ENCODE measurements around the gene STX18. TPM values are rescaled to one million over a fixed set of nuclear protein-coding genes. Genes with fewer than 3 reads are reported as not detected.

Gene STX18
- polyA plus RNA-seq, 1 donor from 2014 or later = 28.3 TPM

DNA sequence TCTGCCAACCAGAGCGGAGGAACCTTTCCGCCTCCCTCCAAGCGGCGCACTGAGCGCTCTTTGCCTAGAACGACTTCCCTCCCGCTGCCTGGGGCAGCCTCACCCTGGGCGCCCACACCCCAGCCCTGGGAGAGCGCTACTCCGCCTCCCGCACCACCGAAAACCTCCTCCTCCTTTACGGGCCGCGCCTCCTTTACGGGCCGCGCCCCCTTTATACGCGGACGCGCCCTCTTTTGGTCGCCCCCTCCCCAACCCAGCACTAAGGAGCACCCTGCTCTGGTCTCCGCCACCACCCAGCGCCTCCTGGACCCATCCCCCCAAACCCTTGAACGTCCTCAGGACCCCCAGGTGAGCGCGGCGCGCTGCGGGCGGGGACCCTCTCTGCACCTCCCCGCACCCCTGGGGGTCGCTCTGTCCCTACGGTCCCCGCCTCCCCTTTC is 155.5 kb downstream of the STX18 start:
- H3K27ac Mint-ChIP-seq = no peak overlapping the region
- H3K4me3 Mint-ChIP-seq = peak overlapping the region in 3 of 4 donors; percentile 63 to 90 (median 86)
- H3K27me3 Mint-ChIP-seq = peaks cover 46% of the 10 kb centered on the region
- H3K9me3 Mint-ChIP-seq = no peaks in the 10 kb centered on the region
- H3K36me3 Mint-ChIP-seq = no peaks in the 10 kb centered on the region
- H3K4me1 Mint-ChIP-seq = peaks cover 5 to 11% (median 8%) of the 10 kb centered on the region in 3 donors

GRCh38 chr4:4385729-4386295 is 156.0 kb downstream of the STX18 start:
- no peak overlapping the region for H3K27ac Mint-ChIP-seq

DNA sequence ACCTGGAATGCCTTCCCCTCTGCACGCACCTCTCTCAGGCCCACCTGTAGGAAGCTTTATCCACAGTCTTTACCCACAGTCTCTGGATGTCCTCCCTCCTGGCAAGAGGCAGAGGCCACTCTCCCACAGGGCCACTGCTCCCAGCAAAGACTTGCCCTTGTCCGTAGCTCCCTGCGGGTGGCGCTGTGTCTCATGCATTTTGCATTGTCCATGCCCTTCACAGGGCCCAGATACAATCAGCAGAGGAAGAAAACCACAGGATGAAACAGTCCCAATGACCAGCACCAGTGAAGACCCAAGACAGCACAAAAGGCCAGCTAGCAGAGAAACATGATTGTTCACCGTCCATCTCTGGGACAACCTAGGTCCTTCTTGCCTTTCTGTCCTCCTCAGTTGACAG is 157.0 kb downstream of the STX18 start:
- H3K27me3 Mint-ChIP-seq = peaks cover 45% of the 10 kb centered on the region
- no peaks in the 10 kb centered on the region for H3K36me3 Mint-ChIP-seq
- peak overlapping the region in 2 of 4 donors; percentile 48 to 56 for H3K4me3 Mint-ChIP-seq

More at GRCh38 chr4:4385729-4386295, 156.0 kb downstream of the STX18 start:
- no peaks in the 10 kb centered on the region for H3K36me3 Mint-ChIP-seq
- peak overlapping the region in 1 of 4 donors; percentile 86 for H3K4me3 Mint-ChIP-seq
- no peaks in the 10 kb centered on the region for H3K9me3 Mint-ChIP-seq
- peaks cover 44% of the 10 kb centered on the region for H3K27me3 Mint-ChIP-seq
- H3K4me1 Mint-ChIP-seq = peaks cover 5 to 11% (median 8%) of the 10 kb centered on the region in 3 donors

DNA sequence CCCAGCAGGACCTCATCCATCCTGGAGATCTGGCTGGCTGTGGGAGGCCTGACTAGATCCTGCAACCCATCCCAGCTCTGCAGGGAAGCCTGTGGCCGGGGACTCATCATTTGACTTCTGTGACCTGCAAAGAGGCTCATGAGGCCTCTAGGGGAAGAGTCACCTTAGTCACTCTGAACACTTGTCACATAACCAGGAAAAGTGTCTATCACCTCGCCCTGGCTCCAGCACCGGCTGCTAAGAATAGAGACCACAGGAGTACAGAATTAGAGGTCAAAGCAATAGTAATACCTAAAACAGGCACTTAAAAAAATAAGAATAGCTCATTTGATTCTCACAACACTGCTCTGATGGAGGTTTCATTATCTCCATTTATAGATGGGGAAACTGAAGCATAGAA is 158.8 kb downstream of the STX18 start:
- no peaks in the 10 kb centered on the region for H3K36me3 Mint-ChIP-seq
- H3K27me3 Mint-ChIP-seq = peaks cover 38% of the 10 kb centered on the region
- H3K4me1 Mint-ChIP-seq = peaks cover under 1 to 5% (median 5%) of the 10 kb centered on the region in 3 donors
- peak overlapping the region in 1 of 3 donors; percentile 58 for H3K27ac Mint-ChIP-seq
- H3K4me3 Mint-ChIP-seq = no peak overlapping the region
- H3K9me3 Mint-ChIP-seq = no peaks in the 10 kb centered on the region

More for the DNA sequence above, 157.0 kb downstream of the STX18 start:
- Mint-ChIP-seq H3K27ac (no peak overlapping the region), H3K9me3 (no peaks in the 10 kb centered on the region), H3K4me1 (peaks cover 5 to 11% (median 8%) of the 10 kb centered on the region in 3 donors)

DNA sequence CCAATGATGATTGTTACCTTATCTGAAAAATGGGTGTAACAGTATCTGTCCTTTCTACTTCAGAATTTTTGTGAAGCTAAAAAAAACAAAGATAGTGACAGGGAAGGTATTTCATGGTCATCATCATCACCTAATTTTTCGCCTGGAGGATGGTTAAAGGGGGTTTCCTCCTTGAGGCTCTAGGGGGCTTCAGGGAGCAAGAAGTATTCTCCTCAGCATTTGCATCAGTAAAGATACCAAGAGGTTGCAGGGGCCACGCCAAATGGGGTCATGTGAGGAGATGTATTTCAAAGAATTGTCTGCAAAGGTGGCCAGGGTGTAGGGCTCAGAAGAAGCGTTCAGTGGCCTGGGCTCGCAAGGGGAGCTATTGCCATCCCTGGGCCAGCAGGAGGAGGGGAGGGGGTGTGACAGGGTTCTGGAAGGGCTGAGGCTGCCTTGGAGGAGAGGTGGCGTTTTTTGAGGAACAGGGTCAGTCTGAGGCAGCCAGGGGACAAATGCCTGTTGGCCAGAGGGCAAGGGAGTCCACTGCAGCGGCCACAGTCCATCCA is 162.2 kb downstream of the STX18 start:
- peaks cover 0 to 4% (median 0%) of the 10 kb centered on the region in 3 donors for H3K4me1 Mint-ChIP-seq
- no peaks in the 10 kb centered on the region for H3K36me3 Mint-ChIP-seq
- no peak overlapping the region for H3K27ac Mint-ChIP-seq
- H3K27me3 Mint-ChIP-seq = peaks cover 29% of the 10 kb centered on the region
- no peak overlapping the region for H3K4me3 Mint-ChIP-seq
- peaks cover 0 to 4% (median 2%) of the 10 kb centered on the region in 3 donors for H3K9me3 Mint-ChIP-seq

GRCh38 chr4:4377732-4378460 is 164.0 kb downstream of the STX18 start:
- Mint-ChIP-seq H3K27me3 (peaks cover 25% of the 10 kb centered on the region), H3K36me3 (no peaks in the 10 kb centered on the region), H3K9me3 (peaks cover 3 to 8% (median 4%) of the 10 kb centered on the region in 3 donors), H3K4me3 (no peak overlapping the region), H3K4me1 (peaks cover 0 to 1% (median 0%) of the 10 kb centered on the region in 3 donors), H3K27ac (no peak overlapping the region)

GRCh38 chr4:4377191-4377590 is 164.7 kb downstream of the STX18 start:
- peaks cover 30% of the 10 kb centered on the region for H3K27me3 Mint-ChIP-seq

GRCh38 chr4:4376074-4376473 is 165.8 kb downstream of the STX18 start:
- H3K36me3 Mint-ChIP-seq = peaks cover 2% of the 10 kb centered on the region
- no peak overlapping the region for H3K27ac Mint-ChIP-seq
- H3K4me1 Mint-ChIP-seq = peaks cover 0 to 1% (median 0%) of the 10 kb centered on the region in 3 donors
- H3K27me3 Mint-ChIP-seq = peaks cover 39% of the 10 kb centered on the region
- peaks cover 3 to 8% (median 4%) of the 10 kb centered on the region in 3 donors for H3K9me3 Mint-ChIP-seq
- no peak overlapping the region for H3K4me3 Mint-ChIP-seq

More at GRCh38 chr4:4377191-4377590, 164.7 kb downstream of the STX18 start:
- no peaks in the 10 kb centered on the region for H3K36me3 Mint-ChIP-seq
- H3K4me1 Mint-ChIP-seq = no peaks in the 10 kb centered on the region
- H3K9me3 Mint-ChIP-seq = peaks cover 3 to 8% (median 4%) of the 10 kb centered on the region in 3 donors
- no peak overlapping the region for H3K4me3 Mint-ChIP-seq
- H3K27ac Mint-ChIP-seq = no peak overlapping the region

DNA sequence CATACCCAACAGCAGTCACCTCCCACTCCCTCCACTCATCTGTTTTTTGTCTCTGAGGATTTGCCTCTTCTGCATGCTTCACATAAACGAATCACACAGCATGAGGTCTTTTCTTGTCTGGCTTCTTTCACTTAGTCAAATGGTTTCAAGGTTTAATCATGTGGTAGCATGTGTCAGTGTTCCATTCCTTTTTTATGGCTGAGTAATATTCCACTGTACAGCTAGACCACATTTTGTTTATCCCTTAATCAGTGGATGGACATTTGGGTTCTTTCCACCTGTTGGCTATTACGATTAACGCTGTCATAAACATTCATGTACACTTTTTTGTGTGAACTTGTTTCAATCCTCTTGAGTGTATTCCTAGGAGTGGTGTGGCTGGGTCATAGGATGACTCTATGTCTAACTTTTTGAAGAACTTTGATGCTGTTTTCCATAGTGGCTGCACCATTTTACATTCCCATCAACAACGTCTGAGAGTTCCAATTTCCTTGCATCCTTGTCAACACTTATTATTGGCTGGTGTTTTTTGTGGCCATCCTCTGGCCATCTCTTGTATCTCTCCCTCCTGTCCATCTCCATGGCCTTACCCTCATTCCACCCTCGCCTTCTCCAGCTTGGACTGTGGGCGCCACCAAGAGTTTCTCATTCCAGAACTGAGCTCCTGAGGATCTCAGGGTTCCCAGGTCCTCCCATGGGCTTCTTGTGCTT is 167.3 kb downstream of the STX18 start:
- Mint-ChIP-seq H3K27me3 (peaks cover 35% of the 10 kb centered on the region), H3K27ac (no peak overlapping the region)

More for the DNA sequence above, 167.3 kb downstream of the STX18 start:
- peaks cover 3 to 8% (median 6%) of the 10 kb centered on the region in 3 donors for H3K9me3 Mint-ChIP-seq
- no peak overlapping the region for H3K4me3 Mint-ChIP-seq
- peaks cover 2% of the 10 kb centered on the region for H3K36me3 Mint-ChIP-seq
- peaks cover 0 to 2% (median 0%) of the 10 kb centered on the region in 3 donors for H3K4me1 Mint-ChIP-seq

Other genes with a start within 250 kb of the STX18 start
- gene NSG1, start 154.9 kb downstream of the STX18 start, polyA plus RNA-seq = 0.69 TPM